ENCODE data around the gene NME3. TPM values are rescaled to one million over a fixed set of nuclear protein-coding genes. Genes with fewer than 3 reads are reported as not detected.

The NME3 gene
- total and polyA plus RNA-seq, 9 of the 15 experiments (the other 6 are each of a cell fraction or from before 2014, with no cell fraction given) = 0.68 to 76.3 (median 11.5) TPM

DNA sequence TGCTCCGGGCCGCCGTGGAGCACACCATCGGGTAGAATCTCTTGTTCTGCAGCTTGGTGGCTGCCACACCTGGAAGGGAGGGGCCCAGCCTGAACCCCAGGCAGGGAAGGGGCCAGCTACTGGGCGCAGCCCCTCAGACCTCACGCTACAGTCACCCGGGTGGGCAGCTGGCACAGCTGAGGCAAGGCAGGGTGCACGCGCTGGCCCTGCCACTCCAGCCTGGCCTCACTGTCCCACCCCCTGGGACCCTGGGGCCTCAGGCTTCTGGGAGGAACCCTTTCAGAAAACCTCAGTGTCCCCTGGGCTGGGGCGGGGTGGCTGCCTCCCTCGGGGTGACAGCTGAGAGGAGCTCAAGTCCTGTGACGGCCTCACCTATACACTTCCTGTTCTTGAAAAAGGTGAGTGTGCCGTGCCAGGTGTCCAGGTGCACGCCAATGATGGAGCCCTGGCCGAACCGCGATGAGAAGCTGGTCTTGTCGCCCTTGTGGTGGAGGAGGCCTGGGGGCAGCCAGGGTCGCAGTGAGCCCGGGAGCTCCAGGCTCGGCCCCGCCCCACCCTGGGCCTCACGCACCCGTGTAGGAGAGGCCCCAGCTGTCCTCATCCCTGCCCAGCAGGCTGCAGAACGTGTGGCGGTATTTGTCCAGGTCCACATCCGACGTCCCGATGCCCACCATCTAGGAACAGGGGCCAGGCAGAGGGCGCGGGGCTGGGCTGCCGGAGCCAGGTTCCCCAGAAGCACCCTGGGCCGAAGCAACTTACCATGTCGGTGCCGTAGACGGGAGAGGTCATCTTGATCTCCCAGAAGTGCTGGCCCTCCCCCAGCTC lies 6.2 kb upstream of the NME3 start (continued):
- TF ChIP-seq, protein P1, sequence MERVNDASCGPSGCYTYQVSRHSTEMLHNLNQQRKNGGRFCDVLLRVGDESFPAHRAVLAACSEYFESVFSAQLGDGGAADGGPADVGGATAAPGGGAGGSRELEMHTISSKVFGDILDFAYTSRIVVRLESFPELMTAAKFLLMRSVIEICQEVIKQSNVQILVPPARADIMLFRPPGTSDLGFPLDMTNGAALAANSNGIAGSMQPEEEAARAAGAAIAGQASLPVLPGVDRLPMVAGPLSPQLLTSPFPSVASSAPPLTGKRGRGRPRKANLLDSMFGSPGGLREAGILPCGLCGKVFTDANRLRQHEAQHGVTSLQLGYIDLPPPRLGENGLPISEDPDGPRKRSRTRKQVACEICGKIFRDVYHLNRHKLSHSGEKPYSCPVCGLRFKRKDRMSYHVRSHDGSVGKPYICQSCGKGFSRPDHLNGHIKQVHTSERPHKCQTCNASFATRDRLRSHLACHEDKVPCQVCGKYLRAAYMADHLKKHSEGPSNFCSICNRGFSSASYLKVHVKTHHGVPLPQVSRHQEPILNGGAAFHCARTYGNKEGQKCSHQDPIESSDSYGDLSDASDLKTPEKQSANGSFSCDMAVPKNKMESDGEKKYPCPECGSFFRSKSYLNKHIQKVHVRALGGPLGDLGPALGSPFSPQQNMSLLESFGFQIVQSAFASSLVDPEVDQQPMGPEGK (CRISPR knock-in tag; IDR thresholded peaks at IDR 0.05; ENCODE audit: borderline replicate concordance) = no peak
- TF ChIP-seq FIP1L1 (IDR thresholded peaks at IDR 0.05; ENCODE audit: low read depth, low read length, poor library complexity, severe bottlenecking) (peak; percentile 40), HDAC3 (IDR thresholded peaks at IDR 0.05; ENCODE audit: borderline replicate concordance, partially characterized antibody) (no peak), POLR3A (IDR thresholded peaks at IDR 0.05; ENCODE audit: borderline replicate concordance, extremely low read depth, insufficient read depth, insufficient read length) (no peak), BHLHE40 (IDR thresholded peaks at IDR 0.05; ENCODE audit: low read length) (no peak), ZNF140 (CRISPR knock-in tag; IDR thresholded peaks at IDR 0.05) (no peak), KAT2B (IDR thresholded peaks at IDR 0.05; ENCODE audit: low read depth, low read length) (no peak), CHD4 (IDR thresholded peaks at IDR 0.05; ENCODE audit: insufficient read depth, insufficient replicate concordance, low read depth, low read length, poor library complexity, severe bottlenecking) (no peak)
- TF ChIP-seq, protein P2, sequence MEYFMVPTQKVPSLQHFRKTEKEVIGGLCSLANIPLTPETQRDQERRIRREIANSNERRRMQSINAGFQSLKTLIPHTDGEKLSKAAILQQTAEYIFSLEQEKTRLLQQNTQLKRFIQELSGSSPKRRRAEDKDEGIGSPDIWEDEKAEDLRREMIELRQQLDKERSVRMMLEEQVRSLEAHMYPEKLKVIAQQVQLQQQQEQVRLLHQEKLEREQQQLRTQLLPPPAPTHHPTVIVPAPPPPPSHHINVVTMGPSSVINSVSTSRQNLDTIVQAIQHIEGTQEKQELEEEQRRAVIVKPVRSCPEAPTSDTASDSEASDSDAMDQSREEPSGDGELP (CRISPR knock-in tag; IDR thresholded peaks at IDR 0.05; ENCODE audit: borderline replicate concordance) = peak; percentile 38
- TF ChIP-seq, protein P3, sequence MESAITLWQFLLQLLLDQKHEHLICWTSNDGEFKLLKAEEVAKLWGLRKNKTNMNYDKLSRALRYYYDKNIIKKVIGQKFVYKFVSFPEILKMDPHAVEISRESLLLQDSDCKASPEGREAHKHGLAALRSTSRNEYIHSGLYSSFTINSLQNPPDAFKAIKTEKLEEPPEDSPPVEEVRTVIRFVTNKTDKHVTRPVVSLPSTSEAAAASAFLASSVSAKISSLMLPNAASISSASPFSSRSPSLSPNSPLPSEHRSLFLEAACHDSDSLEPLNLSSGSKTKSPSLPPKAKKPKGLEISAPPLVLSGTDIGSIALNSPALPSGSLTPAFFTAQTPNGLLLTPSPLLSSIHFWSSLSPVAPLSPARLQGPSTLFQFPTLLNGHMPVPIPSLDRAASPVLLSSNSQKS (CRISPR knock-in tag; IDR thresholded peaks at IDR 0.05) = no peak
- TF ChIP-seq, protein P4, sequence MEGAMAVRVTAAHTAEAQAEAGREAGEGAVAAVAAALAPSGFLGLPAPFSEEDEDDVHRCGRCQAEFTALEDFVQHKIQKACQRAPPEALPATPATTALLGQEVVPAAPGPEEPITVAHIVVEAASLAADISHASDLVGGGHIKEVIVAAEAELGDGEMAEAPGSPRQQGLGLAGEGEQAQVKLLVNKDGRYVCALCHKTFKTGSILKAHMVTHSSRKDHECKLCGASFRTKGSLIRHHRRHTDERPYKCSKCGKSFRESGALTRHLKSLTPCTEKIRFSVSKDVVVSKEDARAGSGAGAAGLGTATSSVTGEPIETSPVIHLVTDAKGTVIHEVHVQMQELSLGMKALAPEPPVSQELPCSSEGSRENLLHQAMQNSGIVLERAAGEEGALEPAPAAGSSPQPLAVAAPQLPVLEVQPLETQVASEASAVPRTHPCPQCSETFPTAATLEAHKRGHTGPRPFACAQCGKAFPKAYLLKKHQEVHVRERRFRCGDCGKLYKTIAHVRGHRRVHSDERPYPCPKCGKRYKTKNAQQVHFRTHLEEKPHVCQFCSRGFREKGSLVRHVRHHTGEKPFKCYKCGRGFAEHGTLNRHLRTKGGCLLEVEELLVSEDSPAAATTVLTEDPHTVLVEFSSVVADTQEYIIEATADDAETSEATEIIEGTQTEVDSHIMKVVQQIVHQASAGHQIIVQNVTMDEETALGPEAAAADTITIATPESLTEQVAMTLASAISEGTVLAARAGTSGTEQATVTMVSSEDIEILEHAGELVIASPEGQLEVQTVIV (CRISPR knock-in tag; IDR thresholded peaks at IDR 0.05; ENCODE audit: borderline replicate concordance) = no peak
- TF ChIP-seq, protein P5, sequence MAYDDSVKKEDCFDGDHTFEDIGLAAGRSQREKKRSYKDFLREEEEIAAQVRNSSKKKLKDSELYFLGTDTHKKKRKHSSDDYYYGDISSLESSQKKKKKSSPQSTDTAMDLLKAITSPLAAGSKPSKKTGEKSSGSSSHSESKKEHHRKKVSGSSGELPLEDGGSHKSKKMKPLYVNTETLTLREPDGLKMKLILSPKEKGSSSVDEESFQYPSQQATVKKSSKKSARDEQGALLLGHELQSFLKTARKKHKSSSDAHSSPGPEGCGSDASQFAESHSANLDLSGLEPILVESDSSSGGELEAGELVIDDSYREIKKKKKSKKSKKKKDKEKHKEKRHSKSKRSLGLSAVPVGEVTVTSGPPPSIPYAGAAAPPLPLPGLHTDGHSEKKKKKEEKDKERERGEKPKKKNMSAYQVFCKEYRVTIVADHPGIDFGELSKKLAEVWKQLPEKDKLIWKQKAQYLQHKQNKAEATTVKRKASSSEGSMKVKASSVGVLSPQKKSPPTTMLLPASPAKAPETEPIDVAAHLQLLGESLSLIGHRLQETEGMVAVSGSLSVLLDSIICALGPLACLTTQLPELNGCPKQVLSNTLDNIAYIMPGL (CRISPR knock-in tag; IDR thresholded peaks at IDR 0.05) = no peak
